KMS-11 (cell line): ENCODE results near the gene SUGCT.

ENCODE experiments used
- H2AFZ ChIP-seq: fragments of 200-600 bp; sonication (generic); 2 replicates; pipeline ENCODE4 v1.6.1; 2016; ENCODE audit warnings: antibody characterized with exemption, mixed run types, low read depth
- H3K27ac ChIP-seq: fragments of 200-600 bp; sonication (generic); 2 replicates; pipeline ENCODE4 v1.6.1; 2016; ENCODE audit warnings: mild to moderate bottlenecking, mixed run types
- H3K27me3 ChIP-seq: fragments of 200-600 bp; sonication (generic); 2 replicates; pipeline ENCODE4 v1.6.1; 2017; ENCODE audit warnings: mild to moderate bottlenecking, low read depth, mixed run types, moderate library complexity; ENCODE audit not compliant: insufficient read depth
- H3K36me3 ChIP-seq: fragments of 200-600 bp; sonication (generic); 2 replicates; pipeline ENCODE4 v1.6.1; 2017; ENCODE audit warnings: mild to moderate bottlenecking, mixed run types; ENCODE audit not compliant: insufficient read depth
- H3K4me1 ChIP-seq: fragments of 200-600 bp; sonication (generic); 2 replicates; pipeline ENCODE4 v1.6.1; 2016; ENCODE audit warnings: mild to moderate bottlenecking, low read depth, mixed run types; ENCODE audit not compliant: poor library complexity, severe bottlenecking
- H3K4me2 ChIP-seq: fragments of 200-600 bp; sonication (generic); 2 replicates; pipeline ENCODE4 v1.7.0; 2016; ENCODE audit warnings: mild to moderate bottlenecking, mixed run types
- H3K4me3 ChIP-seq: fragments of 200-600 bp; sonication (generic); IDR thresholded peaks from 2 replicates; pipeline ENCODE4 v1.6.1; 2017; ENCODE audit warnings: low read depth, low read length, mixed read lengths; ENCODE audit not compliant: insufficient read depth
- H3K79me2 ChIP-seq: fragments of 200-600 bp; sonication (generic); 2 replicates; pipeline ENCODE4 v1.6.1; 2016; ENCODE audit warnings: low read depth, mixed run types; ENCODE audit not compliant: insufficient read depth
- H3K9ac ChIP-seq: fragments of 200-600 bp; sonication (generic); 2 replicates; pipeline ENCODE4 v1.6.1; 2016; ENCODE audit warnings: mild to moderate bottlenecking, mixed run types
- H4K20me1 ChIP-seq: fragments of 200-600 bp; sonication (generic); 2 replicates; pipeline ENCODE4 v1.6.1; 2016; ENCODE audit warnings: mild to moderate bottlenecking, mixed run types; ENCODE audit not compliant: insufficient read depth
- CTCF ChIP-seq: fragments of 200-600 bp; sonication (generic); conservative IDR thresholded peaks from 2 replicates; pipeline ENCODE4 v1.6.1; 2017; ENCODE audit warnings: low read depth, mild to moderate bottlenecking, antibody characterized with exemption, low read length, moderate library complexity, mixed read lengths

Gene SUGCT

GRCh38 chr7:40276061-40276460, 141.3 kb downstream of the SUGCT start:
- 0 out of 2 replicates have a peak overlapping the region, but pooled peaks have one; percentile 2 for H2AFZ ChIP-seq
- no peaks in the 10 kb centered on the region for H3K36me3 ChIP-seq
- no peak overlapping the region for H3K9ac ChIP-seq
- no peaks in the 10 kb centered on the region for H3K79me2 ChIP-seq
- H3K4me3 ChIP-seq = no peak overlapping the region
- no peaks in the 10 kb centered on the region for H4K20me1 ChIP-seq
- TF ChIP-seq CTCF = no peak
- H3K4me2 ChIP-seq = peak overlapping the region; percentile 0; the same call in 1 of the 2 replicates
- H3K4me1 ChIP-seq = peaks cover 4% of the 10 kb centered on the region
- H3K27me3 ChIP-seq = no peaks in the 10 kb centered on the region
- no peak overlapping the region for H3K27ac ChIP-seq

- TF ChIP-seq CTCF = no peak
- no peak overlapping the region for H2AFZ ChIP-seq
- no peak overlapping the region for H3K27ac ChIP-seq
- no peaks in the 10 kb centered on the region for H4K20me1 ChIP-seq
- H3K27me3 ChIP-seq = no peaks in the 10 kb centered on the region
- peaks cover 4% of the 10 kb centered on the region for H3K4me1 ChIP-seq
- no peak overlapping the region for H3K4me2 ChIP-seq
- H3K9ac ChIP-seq = no peak overlapping the region
- H3K36me3 ChIP-seq = no peaks in the 10 kb centered on the region
- no peak overlapping the region for H3K4me3 ChIP-seq
- no peaks in the 10 kb centered on the region for H3K79me2 ChIP-seq
These were observed 145.2 kb downstream of the SUGCT start for GRCh38 chr7:40279991-40280390.

GRCh38 chr7:40282858-40283257, 148.1 kb downstream of the SUGCT start:
- H3K4me2 ChIP-seq = no peak overlapping the region
- TF ChIP-seq CTCF = no peak
- no peaks in the 10 kb centered on the region for H3K27me3 ChIP-seq
- H3K36me3 ChIP-seq = no peaks in the 10 kb centered on the region
- no peaks in the 10 kb centered on the region for H3K4me1 ChIP-seq
- H3K9ac ChIP-seq = no peak overlapping the region
- no peak overlapping the region for H2AFZ ChIP-seq
- H3K79me2 ChIP-seq = no peaks in the 10 kb centered on the region
- H4K20me1 ChIP-seq = no peaks in the 10 kb centered on the region
- no peak overlapping the region for H3K27ac ChIP-seq
- no peak overlapping the region for H3K4me3 ChIP-seq

GRCh38 chr7:40283391-40283790, 148.6 kb downstream of the SUGCT start:
- Histone ChIP-seq H3K36me3 (no peaks in the 10 kb centered on the region), H3K4me3 (no peak overlapping the region), H4K20me1 (no peaks in the 10 kb centered on the region), H3K9ac (no peak overlapping the region), H3K4me2 (no peak overlapping the region), H3K4me1 (no peaks in the 10 kb centered on the region), H3K79me2 (no peaks in the 10 kb centered on the region), H3K27ac (no peak overlapping the region), H2AFZ (no peak overlapping the region), H3K27me3 (no peaks in the 10 kb centered on the region)
- no peak for TF ChIP-seq CTCF

GRCh38 chr7:40288827-40289226, 154.0 kb downstream of the SUGCT start:
- Histone ChIP-seq H3K79me2 (no peaks in the 10 kb centered on the region), H3K36me3 (no peaks in the 10 kb centered on the region), H3K27me3 (no peaks in the 10 kb centered on the region), H3K4me2 (no peak overlapping the region), H4K20me1 (no peaks in the 10 kb centered on the region), H3K4me3 (no peak overlapping the region), H3K27ac (no peak overlapping the region), H3K9ac (no peak overlapping the region), H2AFZ (no peak overlapping the region), H3K4me1 (no peaks in the 10 kb centered on the region)
- TF ChIP-seq CTCF = no peak
